ENCODE data around the gene GPR141. TPM values are rescaled to one million over a fixed set of nuclear protein-coding genes. Genes with fewer than 3 reads are reported as not detected.

The GPR141 gene
- total RNA-seq, 2 experiments from 2014 or later, result not detected

DNA sequence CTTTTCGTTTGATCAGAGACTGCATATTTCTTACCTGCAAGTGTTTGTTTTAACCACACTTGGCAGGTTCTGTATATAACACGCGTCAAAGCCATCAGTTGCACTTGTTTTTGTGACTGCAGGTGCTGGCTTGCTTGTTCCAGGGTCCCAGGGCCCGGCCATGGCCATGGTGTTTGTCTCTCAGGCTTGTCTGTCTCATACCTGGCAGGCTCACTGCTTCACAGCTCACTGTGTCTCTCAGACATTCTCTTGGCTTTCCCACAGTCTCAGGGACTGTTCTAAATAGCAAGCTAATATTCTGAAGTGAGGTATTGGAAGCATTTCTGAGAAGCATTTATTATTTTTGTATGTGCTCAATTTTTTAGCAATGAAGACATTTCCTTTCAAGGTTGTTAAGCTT is 46.9 kb downstream of the GPR141 start:
- Mint-ChIP-seq H3K27ac (no peak overlapping the region), H3K4me3 (no peak overlapping the region), H3K4me1 (no peaks in the 10 kb centered on the region), H3K36me3 (ENCODE audit: low read depth) (no peaks in the 10 kb centered on the region), H3K27me3 (peaks cover 19% of the 10 kb centered on the region), H3K9me3 (no peaks in the 10 kb centered on the region)
- POLR2A ChIA-PET, result no interaction called here
- CTCF ChIA-PET, result interaction anchor here (0.5 kb wide), 1 partner anchor 548 kb away, joined by 5 read pairs; no protein-coding TSS in a partner anchor
- DNase-seq, result no peak

GRCh38 chr7:37732253-37732652 is 48.7 kb downstream of the GPR141 start:
- Mint-ChIP-seq H3K36me3 (ENCODE audit: low read depth) (no peaks in the 10 kb centered on the region), H3K27ac (no peak overlapping the region), H3K27me3 (peaks cover 17% of the 10 kb centered on the region), H3K4me1 (no peaks in the 10 kb centered on the region), H3K9me3 (no peaks in the 10 kb centered on the region), H3K4me3 (no peak overlapping the region)
- DNase-seq, result no peak
- POLR2A ChIA-PET, result no interaction called here
- CTCF ChIA-PET, result interaction anchor here (0.6 to 0.7 kb wide), 3 partner anchors 13 to 255 kb away, joined by 3 read pairs; no protein-coding TSS in a partner anchor

DNA sequence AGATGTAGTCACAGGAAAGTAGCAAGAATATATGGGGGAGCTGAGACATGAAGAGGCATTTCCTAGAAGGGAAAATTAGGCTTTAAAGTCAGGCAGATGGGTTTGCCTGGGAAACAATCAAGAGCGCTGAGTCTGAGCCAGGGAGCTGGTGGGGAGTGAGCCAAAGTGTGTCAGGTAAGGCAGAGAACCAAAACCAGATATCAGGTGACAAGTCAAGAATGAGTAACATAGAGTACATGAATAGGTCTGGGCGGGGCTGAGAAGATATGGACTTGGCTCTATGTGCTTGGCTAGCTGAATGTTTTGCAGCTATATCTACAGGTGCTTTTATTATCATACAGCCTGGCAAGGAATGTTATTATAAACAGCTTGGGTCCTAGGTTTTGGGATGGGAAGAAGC is 49.3 kb downstream of the GPR141 start:
- ChIA-PET POLR2A (no interaction called here), CTCF (interaction anchor here (0.6 kb wide), 1 partner anchor 12 kb away, joined by 3 read pairs; no protein-coding TSS in a partner anchor)
- peaks cover 16% of the 10 kb centered on the region for H3K27me3 Mint-ChIP-seq
- no peak for DNase-seq
- no peaks in the 10 kb centered on the region for H3K4me1 Mint-ChIP-seq
- H3K36me3 Mint-ChIP-seq (ENCODE audit: low read depth), result no peaks in the 10 kb centered on the region
- H3K9me3 Mint-ChIP-seq, result no peaks in the 10 kb centered on the region
- H3K4me3 Mint-ChIP-seq, result no peak overlapping the region
- no peak overlapping the region for H3K27ac Mint-ChIP-seq

DNA sequence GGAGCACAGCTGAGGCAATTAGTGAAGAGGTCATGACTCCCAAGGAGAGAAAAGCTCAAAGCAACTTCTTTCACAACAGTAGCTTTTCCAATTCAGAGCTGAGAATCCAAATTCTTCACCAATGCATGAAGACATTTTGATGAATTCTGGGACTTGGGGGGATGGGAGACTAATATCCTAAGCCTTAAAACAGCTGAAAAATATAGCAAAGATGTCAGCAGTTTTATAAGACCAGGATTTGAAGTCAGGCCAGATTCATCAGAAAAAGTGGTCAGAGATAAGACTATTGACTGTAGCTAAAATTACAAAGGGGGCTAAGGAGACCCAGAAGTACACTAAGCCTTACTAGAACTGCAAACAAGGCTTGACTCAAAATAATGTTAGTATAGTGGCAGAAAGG is 51.6 kb downstream of the GPR141 start:
- no peaks in the 10 kb centered on the region for H3K4me1 Mint-ChIP-seq
- no peaks in the 10 kb centered on the region for H3K36me3 Mint-ChIP-seq (ENCODE audit: low read depth)
- no peak for DNase-seq
- peaks cover 9% of the 10 kb centered on the region for H3K27me3 Mint-ChIP-seq
- H3K9me3 Mint-ChIP-seq, result no peaks in the 10 kb centered on the region
- ChIA-PET POLR2A (no interaction called here), CTCF (no interaction called here)
- H3K27ac Mint-ChIP-seq, result no peak overlapping the region
- H3K4me3 Mint-ChIP-seq, result no peak overlapping the region

- no peaks in the 10 kb centered on the region for H3K9me3 Mint-ChIP-seq
- no peak overlapping the region for H3K27ac Mint-ChIP-seq
- no peak for DNase-seq
- H3K4me1 Mint-ChIP-seq, result no peaks in the 10 kb centered on the region
- H3K36me3 Mint-ChIP-seq (ENCODE audit: low read depth), result no peaks in the 10 kb centered on the region
- H3K4me3 Mint-ChIP-seq, result no peak overlapping the region
- ChIA-PET CTCF (no interaction called here), POLR2A (no interaction called here)
- H3K27me3 Mint-ChIP-seq, result peaks cover 6% of the 10 kb centered on the region
These were observed 54.8 kb downstream of the GPR141 start for GRCh38 chr7:37738321-37738720.

- Mint-ChIP-seq H3K27me3 (peaks cover 1% of the 10 kb centered on the region), H3K27ac (no peak overlapping the region), H3K36me3 (ENCODE audit: low read depth) (no peaks in the 10 kb centered on the region), H3K4me1 (no peaks in the 10 kb centered on the region), H3K4me3 (no peak overlapping the region), H3K9me3 (no peaks in the 10 kb centered on the region)
- POLR2A ChIA-PET, result no interaction called here
- CTCF ChIA-PET, result no interaction called here
- no peak for DNase-seq
These were observed 56.8 kb downstream of the GPR141 start for GRCh38 chr7:37740398-37740797.

DNA sequence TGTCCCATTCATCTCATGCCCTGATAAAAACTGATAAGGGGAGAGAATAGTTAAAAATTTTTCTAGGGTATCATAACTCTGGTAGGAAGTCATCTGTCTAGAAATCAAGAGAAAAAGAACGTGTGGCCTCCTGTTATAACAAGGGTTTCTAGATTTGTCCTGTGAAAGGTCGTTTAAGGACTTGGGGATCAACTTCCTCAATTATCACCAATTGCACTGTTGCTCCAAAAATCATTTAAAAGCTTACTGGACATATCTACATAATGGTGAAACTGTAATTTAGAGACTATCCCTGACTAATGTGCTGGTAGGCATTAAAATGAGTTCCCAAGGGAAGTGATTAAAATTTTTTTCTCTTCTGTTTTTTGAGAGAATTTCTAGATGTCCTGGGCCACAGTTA is 58.2 kb downstream of the GPR141 start:
- ChIA-PET CTCF (no interaction called here), POLR2A (no interaction called here)
- no peak for DNase-seq
- Mint-ChIP-seq H3K9me3 (no peaks in the 10 kb centered on the region), H3K27ac (no peak overlapping the region), H3K27me3 (peaks cover 1% of the 10 kb centered on the region), H3K4me1 (no peaks in the 10 kb centered on the region), H3K4me3 (no peak overlapping the region), H3K36me3 (ENCODE audit: low read depth) (no peaks in the 10 kb centered on the region)

DNA sequence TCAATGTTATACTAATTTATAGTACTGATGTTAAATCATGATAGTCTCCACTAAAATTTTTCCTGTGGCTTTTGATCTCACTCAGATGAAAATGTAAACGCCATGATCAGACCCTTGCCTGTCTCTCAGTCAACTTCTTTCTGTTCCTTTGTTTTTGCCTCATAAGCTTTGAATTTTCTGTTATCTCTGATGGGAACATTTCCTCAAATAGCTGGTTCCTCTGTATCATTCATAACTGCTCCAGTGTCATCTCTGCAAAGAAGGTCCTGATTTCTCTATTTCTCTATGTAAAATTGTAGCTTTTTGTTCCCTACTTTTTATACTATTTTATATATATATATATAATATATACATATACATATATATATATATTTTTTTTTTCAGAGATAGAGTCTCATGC is 67.5 kb downstream of the GPR141 start:
- Mint-ChIP-seq H3K9me3 (no peaks in the 10 kb centered on the region), H3K27me3 (peaks cover 3% of the 10 kb centered on the region), H3K4me3 (no peak overlapping the region), H3K36me3 (ENCODE audit: low read depth) (no peaks in the 10 kb centered on the region), H3K27ac (no peak overlapping the region), H3K4me1 (no peaks in the 10 kb centered on the region)
- ChIA-PET CTCF (no interaction called here), POLR2A (no interaction called here)
- DNase-seq, result no peak

GRCh38 chr7:37753398-37754050 is 70.0 kb downstream of the GPR141 start:
- ChIA-PET CTCF (interaction anchor here (0.6 kb wide), 2 partner anchors 150 to 379 kb away, joined by 3 read pairs; no protein-coding TSS in a partner anchor), POLR2A (no interaction called here)
- Mint-ChIP-seq H3K4me3 (no peak overlapping the region), H3K36me3 (ENCODE audit: low read depth) (no peaks in the 10 kb centered on the region), H3K4me1 (no peaks in the 10 kb centered on the region), H3K27ac (no peak overlapping the region), H3K27me3 (peaks cover 3% of the 10 kb centered on the region), H3K9me3 (no peaks in the 10 kb centered on the region)
- DNase-seq, result no peak

DNA sequence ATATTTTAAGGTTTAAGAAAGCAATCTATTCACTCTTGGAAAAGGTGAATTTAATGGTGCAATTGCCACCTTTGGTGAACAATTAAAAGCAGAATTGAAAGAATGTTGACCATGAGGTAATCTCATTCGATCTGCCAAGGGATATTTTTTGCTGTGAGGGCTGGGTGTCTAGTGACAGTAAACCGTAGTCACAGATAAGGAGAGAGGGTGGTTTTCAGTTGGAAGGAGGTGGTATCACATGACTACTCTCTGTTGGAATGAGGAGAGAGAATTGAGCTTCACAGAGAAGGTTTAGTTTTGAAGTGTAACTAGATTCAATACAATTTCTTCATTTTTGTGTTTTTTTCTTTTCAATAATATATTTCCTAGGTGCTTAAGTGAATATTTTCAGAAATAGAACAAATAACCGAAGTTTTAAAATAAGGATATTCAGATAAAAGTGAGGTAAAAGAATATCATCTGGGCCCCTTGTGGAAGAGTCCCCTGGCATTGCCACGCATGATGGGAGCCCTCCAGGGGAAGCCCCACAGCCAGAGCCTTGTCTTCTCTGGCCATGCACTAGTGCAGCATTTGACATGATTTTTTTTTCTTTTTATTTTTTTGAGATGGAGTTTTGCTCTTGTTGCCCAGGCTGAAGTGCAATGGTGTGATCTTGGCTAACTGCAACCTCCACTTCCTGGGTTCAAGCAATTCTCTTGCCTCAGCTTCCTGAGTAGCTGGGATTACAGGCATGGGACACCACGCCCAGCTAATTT is 73.4 kb downstream of the GPR141 start:
- Mint-ChIP-seq H3K36me3 (ENCODE audit: low read depth) (no peaks in the 10 kb centered on the region), H3K27me3 (peaks cover 6% of the 10 kb centered on the region), H3K9me3 (no peaks in the 10 kb centered on the region), H3K27ac (no peak overlapping the region), H3K4me3 (no peak overlapping the region), H3K4me1 (no peaks in the 10 kb centered on the region)
- ChIA-PET POLR2A (no interaction called here), CTCF (no interaction called here)
- DNase-seq, result no peak

DNA sequence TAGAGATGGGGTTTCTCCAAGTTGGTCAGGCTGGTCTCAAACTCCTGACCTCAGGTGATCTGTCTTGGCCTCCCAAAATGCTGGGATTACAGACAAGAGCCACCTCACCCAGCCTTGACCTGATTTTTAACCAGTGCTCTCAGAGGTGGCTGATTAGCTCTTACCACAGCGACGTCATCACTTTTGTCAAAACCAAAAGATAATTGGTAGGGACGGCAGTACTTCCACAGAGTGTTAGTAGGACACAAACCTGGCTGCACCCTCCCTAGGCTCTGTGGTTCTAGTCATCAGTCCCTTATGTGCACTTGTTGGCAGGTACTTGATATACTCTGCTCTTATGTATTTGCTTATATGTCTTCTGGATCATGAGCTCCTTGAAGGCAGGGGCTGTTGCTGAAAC is 74.0 kb downstream of the GPR141 start:
- no peak for DNase-seq
- ChIA-PET POLR2A (no interaction called here), CTCF (no interaction called here)
- H3K4me3 Mint-ChIP-seq, result no peak overlapping the region
- H3K27ac Mint-ChIP-seq, result no peak overlapping the region
- H3K9me3 Mint-ChIP-seq, result no peaks in the 10 kb centered on the region
- H3K36me3 Mint-ChIP-seq (ENCODE audit: low read depth), result no peaks in the 10 kb centered on the region
- no peaks in the 10 kb centered on the region for H3K4me1 Mint-ChIP-seq
- peaks cover 6% of the 10 kb centered on the region for H3K27me3 Mint-ChIP-seq

DNA sequence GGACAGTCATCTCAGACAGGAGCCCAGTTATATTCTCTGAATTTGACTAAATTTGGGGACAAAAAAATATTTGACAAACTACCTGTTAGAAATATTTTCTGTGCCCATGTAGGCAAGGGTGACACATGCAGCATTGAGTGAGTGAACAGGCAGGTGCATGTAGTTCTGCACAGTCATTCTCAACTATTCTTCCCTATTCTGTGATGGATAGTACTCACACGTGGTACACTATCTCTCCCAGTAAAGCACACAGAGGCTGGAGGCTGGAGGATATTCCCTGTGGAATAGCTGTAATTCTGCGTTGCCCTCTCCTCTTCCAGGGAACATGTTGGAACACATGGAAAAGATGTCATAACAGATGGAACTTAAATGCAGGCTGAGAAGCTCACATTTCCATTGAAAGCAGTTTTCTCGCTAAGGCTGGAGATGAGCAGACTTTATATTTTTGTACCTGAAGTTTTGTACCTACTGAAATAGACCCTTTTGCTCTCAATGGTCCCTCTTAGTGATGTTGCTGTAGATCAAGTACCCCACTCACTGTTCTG is 75.0 kb downstream of the GPR141 start:
- no peaks in the 10 kb centered on the region for H3K9me3 Mint-ChIP-seq
- H3K27ac Mint-ChIP-seq, result no peak overlapping the region
- no peak for DNase-seq
- H3K4me3 Mint-ChIP-seq, result no peak overlapping the region
- ChIA-PET POLR2A (no interaction called here), CTCF (no interaction called here)
- no peaks in the 10 kb centered on the region for H3K36me3 Mint-ChIP-seq (ENCODE audit: low read depth)
- peaks cover 4% of the 10 kb centered on the region for H3K27me3 Mint-ChIP-seq
- no peaks in the 10 kb centered on the region for H3K4me1 Mint-ChIP-seq

DNA sequence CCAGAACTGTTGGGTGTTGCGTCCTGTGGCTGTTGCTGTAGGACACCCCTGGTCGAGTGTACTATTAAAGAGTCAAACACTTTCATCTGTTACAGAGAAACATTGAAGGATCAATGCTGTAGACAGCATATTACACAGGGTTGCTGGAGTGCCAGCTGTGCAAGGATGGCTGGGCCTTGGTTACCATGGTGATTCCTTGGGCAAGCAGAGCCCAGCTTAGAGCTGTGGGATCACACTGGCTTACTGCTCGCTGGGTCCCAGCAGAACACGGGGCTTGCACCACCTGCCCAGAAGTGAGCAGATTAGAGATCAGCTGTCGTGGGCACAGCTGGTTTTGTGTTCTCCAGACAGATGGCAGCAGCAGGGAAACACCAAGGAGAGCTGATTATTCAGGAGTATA is 76.0 kb downstream of the GPR141 start:
- Mint-ChIP-seq H3K4me1 (no peaks in the 10 kb centered on the region), H3K4me3 (no peak overlapping the region), H3K9me3 (no peaks in the 10 kb centered on the region), H3K36me3 (ENCODE audit: low read depth) (no peaks in the 10 kb centered on the region), H3K27me3 (peaks cover 4% of the 10 kb centered on the region), H3K27ac (no peak overlapping the region)
- ChIA-PET POLR2A (no interaction called here), CTCF (no interaction called here)
- DNase-seq, result no peak

DNA sequence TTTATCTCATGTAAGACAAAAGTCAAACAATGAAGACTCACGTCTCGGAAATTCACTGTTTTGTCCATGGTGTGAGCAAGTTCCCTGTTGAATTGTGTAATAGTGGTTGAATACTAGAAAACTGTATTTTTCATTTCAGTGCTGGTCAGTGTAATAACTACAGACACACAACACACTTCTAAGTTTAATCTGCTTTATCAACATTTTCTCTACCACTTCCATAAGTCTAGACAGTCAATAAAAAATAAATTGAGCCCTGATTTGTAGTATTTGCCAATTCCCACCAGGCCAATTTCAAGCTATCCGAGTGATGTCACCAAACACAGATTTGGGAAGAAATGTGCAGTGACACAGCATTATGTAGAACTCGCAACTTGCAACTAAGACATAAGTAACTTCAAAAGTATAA is 81.9 kb downstream of the GPR141 start:
- H3K4me1 Mint-ChIP-seq, result no peaks in the 10 kb centered on the region
- H3K9me3 Mint-ChIP-seq, result no peaks in the 10 kb centered on the region
- POLR2A ChIA-PET, result no interaction called here
- peaks cover 6% of the 10 kb centered on the region for H3K27me3 Mint-ChIP-seq
- CTCF ChIA-PET, result no interaction called here
- H3K4me3 Mint-ChIP-seq, result no peak overlapping the region
- no peak for DNase-seq
- H3K27ac Mint-ChIP-seq, result no peak overlapping the region
- no peaks in the 10 kb centered on the region for H3K36me3 Mint-ChIP-seq (ENCODE audit: low read depth)

All from activated CD4-positive, alpha-beta memory T cell treated with anti-CD3 and anti-CD28 coated beads, Interleukin-2, amount 10 ng/mL, durations not matched to agents 7 days and 5 days (primary cell).